Activated CD8-positive, alpha-beta memory T cell treated with anti-CD3 and anti-CD28 coated beads for 1 hour (primary cell): ENCODE results near the gene TGM2.

ENCODE experiments used
- DNase-seq, 2 donors: peaks; one replicate each; pipeline ENCODE4 v3.0.0-alpha.2; 2020; ENCODE audit warnings: low read depth in 1 of 2; ENCODE audit errors: extremely low read depth in 1 of 2

Gene TGM2

DNA sequence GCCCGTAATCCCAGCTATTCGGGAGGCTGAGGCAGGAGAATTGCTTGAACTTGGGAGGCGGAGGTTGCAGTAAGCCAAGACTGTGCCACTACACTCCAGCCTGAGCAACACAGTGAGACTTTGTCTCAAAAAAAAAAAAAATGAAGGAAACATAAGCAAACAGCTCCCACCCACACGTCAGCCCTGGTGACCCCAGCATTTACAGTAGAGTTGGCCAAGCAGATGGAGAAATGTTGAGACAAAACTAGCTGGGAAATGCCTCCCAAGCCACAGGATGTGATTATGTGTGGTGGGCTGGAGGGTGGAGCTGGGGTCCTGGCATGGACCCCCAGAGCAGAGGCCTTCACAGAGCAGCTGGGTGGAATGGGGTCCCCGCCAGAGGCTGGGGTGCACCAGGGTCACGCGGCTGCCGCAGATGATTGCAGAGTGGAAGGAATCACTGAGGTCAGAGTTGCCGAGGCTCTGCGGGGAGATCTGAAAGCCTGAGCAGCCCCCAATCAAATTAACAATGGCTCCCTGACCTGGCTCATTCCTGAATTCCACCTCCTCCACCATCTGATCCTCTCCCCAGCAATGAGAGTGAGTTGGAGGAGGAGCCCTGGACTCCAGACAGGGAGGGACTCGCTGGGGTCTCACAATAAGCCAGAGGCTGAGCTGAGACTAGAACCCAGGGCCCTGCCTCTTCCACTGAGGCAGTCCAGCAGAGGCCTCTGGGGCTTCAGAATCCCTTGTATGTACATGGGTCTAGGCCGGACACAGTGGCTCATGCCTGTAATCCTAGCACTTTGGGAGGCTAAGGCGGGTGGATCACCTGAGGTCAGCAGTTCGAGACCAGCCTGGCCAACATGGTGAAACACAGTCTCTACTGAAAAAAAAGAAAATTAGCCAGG is 34.7 kb upstream of the TGM2 start:
- no peak for DNase-seq

DNA sequence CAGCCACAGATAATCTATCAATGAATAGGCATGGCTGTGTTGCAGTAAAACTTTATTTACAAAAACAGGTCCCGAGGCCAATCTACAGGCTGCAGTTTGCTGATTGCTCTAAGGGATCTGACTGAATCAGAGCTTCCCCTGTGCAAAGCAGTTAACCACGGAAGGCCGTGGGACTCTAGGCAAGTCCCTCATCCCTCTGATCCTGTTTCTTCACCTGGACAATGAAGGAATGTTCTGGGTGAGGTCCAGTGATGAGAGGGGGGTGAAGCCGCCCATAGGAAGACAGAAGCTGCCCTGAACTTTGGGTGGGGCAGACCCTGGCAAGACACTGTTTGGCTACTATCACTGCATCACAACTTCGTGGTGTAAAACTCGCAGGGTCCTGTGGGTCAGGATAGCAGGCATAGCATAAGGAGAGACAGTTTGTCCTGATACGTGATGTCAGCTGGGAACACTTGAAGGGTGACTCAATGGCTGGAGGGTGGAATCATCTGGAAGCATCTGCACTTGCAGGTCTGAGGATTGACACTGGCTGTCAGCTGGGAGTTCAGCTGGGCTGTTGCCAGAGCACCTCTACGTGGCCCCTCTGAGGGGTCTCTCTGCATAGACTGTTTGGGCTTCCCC is 33.3 kb upstream of the TGM2 start:
- DNase-seq: no peak

DNA sequence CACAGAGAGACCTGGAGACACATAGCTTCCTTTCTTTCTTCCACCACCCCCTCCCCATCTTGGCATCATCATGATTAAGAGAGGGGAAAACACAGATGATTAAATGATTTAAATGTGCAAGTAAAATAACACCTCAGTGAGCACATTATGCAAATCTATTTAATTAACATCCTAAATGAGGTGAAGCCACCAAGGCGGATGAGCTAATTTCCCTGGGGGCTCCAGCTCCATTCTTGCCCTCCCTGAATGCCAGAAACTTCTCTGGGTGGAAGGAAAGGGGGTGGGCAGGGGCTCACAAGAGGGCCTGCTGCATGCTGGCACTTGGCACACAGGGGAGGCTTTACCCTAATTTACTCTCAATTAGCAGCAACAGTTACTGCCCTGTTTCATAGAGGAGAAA is 32.5 kb upstream of the TGM2 start:
- no peak for DNase-seq

DNA sequence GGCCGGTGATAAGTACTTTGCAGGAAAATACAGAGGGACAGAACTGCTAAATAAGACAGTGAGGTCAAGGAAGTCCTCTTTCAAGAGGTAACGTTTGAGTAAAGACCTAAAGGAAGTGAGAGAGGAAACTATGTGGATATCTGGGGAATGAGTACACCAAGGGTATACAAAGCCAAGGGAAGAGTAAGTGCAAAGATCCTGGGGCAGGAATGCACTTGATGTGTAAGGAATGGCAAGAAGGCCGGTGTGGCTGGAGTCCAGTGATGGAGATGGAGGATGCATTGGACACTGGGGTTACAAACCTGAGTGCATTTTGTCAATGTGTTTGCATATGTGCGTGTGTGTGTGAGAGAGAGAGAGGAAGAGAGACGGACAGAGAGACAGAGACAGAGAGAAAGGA is 32.1 kb upstream of the TGM2 start:
- DNase-seq: no peak

DNA sequence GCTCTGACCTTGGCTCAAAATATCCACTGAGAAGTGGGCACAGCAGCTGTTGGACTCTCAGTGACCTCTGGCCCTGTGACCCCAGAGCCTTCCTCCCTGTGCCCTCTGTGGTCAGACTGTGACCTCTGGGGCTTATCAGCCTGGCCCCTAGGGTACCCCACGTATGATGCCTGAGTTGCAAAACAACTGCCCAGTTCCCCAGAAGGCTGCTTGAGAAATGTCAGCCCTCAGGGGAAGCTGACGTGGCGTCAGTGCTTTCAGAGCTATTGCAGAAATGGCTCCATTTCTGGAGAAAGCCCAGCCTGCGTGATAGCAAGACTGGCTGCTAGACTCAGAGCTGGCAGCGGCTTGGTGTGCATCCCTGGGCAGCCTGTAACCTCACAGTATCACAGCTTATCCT is 31.5 kb upstream of the TGM2 start:
- no peak for DNase-seq

DNA sequence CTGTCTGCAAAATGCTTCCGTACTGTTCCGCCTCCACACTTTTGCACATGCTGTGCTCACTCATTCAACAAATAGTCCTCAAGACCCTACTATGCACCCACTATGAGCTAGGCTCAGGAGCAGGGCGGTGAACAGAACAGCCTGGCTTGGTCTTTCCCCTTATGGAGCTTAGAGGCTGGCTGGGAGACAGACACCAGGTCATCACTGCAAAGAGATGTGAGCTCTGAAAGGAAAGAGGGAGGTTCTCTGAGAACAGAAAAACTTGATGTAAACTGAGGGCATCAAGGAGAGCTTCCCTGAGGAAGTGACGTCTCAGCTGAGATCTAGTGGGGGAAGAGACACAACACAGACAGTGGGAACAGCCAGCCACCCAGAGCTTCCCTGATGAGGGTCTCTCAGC is 31.0 kb upstream of the TGM2 start:
- no peak for DNase-seq

DNA sequence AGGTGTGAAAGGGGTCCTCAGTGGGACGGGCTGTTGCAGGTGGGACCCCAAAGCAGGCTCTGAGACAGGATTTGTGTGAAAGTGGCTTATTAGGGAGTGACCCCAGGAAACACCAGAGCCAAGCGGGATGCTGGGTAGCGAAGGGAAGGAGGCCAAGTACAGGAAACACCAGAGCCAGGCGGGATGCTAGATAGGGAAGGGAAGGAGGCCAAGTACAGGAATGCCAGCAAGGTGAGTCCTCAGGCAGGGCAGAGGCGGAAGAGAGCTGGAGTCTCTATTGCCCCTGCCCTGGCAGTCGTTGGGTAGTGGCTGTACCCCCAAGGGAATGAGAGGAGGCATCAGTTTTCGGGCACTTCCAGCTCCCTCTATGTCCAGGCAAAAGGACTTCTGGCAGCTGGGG is 30.5 kb upstream of the TGM2 start:
- no peak for DNase-seq

DNA sequence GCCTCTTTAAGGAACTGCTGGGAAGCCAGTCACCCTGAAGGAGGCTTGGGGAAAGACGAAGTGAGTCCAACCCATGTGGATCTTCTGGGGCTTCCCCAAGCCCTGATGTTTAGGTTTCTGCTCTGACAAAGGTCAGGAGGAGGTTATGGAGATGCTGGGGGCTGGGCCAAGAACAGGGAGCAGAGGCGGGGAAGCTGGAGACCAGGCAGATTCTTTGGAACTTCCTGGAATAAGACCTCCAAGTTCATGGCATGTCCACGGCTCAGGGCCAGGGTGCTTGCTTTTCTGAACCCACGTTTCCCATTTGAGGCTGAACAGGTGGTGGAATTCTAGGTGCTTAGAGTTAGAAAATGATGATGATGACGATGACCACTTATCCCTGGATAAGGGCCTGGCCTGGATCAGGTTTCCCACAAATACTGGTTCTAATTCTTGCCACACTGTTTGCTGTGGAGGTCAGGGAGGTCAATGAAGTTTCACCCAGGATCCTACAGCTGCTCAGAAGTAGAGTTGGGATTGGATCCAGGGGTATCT is 30.0 kb upstream of the TGM2 start:
- no peak for DNase-seq

DNA sequence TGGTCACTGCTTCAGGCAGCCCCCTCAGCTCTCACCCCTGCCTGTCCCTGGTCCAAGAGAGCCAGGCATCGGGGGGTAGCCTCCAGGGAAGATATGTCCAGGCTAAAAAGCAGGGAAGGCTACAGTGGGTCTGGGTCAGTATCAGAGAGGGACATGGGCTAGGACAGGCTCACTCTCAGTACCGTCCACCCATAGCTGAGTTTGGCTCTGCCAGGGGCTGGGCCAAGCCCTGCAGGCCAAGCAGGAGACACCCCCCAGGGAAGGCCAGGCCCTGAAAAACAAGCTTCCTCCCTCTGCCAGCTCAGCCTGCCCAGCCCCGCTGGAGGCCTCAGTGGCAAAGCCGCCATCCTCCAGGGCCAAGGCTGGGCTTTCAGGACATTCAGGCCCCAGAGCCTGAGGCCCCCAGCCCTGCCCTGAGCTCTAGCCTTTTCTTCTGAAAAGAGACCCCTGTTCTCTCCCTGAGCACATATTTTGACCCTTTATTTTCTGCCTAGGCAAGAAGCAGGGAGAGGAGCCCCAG is 28.6 kb upstream of the TGM2 start:
- no peak for DNase-seq

DNA sequence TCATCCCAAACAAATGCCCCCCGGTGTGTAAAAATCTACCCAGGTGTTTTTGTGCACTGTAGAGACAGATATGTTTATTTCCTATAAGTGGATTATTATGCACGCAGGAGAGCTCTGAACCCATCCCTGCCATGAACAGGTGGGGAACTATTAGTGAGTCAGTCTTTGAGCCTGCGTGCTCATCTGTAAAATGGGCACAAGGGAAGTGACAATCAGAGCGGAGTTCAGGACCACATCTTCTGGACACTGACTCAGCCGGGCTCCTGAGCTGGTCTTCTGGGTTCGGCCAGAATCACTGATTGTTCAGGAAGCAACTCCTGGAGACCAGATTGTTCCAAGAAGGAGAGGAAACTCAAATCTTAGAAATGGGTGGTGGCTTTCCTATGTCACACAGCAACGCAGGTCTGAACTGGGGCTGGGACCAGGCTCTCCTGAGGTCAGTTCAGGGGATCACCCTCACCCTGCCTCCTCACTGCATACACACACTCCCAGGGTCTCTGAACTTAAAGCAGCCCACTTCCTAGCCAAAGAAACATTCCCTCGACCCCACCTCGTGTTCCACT is 27.3 kb upstream of the TGM2 start:
- DNase-seq: no peak

DNA sequence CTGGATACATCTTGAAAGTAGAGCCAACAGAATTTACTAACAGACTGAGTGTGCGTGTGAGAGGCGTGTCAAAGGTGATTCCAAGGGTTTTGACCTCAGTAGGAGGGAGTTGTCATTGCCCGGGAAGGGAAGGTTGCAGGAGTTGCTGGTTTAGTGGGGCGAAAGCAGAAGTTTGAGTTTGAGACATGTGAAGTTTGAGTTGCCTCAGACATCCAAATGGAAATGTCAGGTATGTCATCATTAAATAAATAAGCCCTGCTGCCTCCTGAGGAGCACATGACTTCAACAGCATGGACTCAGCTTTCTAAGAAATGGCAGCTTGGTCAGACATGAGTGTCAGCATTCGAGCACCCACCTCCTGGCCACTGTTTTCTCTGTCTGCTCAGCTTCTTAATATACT is 26.6 kb upstream of the TGM2 start:
- DNase-seq: no peak

DNA sequence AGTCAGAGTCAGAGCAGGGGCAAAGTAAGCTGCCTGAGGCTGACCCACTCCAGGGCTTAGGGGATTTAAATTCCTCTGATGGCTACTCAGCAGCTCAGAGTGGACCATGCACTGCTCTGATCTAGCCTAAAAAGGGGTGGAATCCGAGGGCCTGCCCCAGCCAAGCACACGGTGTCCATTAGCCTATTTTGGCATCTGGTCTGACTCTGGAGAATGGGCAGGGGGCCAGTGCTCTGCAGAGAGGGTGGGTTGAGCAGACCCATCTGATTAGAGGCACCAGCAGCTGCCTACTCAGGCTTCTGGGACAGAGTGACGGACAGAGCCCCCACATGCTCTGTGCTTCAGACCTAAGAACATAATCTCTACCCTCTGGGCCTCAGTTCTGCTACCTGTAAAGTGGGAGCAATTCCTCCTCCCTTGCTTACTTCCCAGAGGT is 25.9 kb upstream of the TGM2 start:
- no peak for DNase-seq

DNA sequence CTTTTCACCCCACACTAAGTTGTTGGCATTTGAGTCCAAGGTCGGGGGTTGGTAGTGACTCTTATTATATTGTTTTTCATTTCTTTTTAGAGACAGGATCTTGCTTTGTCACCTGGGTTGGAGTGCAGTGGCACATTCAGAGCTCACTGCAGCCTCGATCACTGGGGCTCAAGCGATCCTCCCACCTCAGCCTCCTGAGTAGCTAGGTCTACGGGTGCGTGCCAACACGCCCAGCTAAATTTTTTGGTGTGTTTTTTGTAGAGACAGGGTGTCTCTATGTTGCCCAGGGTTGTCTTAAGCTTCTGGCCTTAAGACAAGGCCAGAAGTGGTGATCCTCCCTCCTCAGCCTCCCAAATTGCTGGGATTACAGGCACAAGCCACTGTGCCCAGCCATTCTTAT is 25.1 kb upstream of the TGM2 start:
- DNase-seq: no peak

DNA sequence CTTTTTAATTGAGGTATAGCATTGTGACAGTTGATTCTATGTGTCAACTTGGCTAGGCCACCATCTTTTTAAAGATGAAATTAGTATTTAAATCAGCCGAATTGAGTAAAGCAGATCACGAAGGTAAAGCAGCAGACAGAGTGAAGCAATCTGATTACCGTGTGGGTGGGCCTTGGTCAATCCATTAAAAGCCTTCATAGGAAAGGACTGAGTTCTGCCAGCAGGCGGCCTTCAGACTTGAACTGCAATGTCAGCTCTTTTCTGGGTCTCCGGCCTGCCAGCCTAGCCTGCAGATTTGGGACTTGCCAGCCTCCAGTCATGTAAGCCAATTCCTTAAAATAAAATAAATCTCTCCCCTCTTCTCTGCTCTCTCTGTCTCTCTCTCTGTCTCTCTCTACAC is 22.4 kb upstream of the TGM2 start:
- no peak for DNase-seq

DNA sequence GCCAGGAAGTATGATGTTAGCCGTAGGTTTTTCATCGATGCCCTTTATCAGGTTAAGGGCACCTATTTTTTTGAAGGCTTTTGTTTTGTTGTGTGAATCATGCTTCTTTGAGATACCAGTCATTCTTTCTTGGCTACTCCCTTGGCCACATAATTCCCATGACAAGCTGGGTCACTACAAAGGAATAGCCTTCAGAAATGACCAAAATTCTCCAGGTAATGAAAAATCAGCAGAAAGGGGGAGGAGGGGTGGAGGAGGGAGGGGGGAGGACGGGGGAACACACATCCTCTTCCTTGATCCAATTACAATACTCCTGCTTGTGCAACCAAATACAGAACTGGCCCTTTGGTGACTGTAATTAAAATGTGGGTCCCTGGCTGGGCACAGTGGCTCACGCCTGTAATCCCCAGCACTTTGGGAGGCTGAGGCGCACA is 21.7 kb upstream of the TGM2 start:
- DNase-seq: no peak

DNA sequence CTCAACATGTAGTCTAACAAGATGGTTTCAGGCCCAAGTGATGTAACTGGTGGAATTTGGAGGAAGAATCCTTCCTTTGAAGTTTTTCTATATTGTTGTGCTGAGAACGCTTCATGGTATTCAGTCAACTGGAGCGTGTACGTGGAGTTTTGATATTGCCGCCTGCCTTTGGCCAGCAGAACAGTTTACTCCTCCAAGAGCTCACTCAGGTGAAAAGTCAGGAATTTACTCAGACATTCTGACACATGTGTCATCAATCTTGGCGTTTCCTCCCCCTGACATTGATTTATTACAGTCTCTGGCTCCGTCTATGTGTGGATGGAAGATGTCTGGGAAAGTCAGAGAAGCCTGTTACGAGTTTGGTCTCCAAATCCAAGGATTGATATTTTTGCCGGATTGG is 19.0 kb upstream of the TGM2 start:
- DNase-seq: no peak

DNA sequence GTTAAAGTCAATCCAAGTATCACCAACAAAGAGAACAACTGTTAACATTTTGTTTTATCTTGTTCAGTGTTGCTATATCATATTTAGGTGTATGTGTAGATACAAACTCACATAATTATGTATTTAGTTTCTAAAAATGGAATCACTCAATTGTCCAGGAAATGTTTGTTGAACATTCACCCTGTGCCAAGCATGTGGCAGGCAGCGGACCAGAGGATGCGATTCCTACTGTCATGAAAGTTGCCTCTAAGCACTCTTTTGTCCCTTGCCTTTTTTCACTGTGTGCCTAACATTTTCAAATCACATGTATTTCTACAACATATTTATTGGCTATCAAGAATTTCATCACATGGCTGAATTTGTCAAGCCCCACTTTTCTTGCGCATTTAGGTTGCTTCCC is 16.9 kb upstream of the TGM2 start:
- no peak for DNase-seq

DNA sequence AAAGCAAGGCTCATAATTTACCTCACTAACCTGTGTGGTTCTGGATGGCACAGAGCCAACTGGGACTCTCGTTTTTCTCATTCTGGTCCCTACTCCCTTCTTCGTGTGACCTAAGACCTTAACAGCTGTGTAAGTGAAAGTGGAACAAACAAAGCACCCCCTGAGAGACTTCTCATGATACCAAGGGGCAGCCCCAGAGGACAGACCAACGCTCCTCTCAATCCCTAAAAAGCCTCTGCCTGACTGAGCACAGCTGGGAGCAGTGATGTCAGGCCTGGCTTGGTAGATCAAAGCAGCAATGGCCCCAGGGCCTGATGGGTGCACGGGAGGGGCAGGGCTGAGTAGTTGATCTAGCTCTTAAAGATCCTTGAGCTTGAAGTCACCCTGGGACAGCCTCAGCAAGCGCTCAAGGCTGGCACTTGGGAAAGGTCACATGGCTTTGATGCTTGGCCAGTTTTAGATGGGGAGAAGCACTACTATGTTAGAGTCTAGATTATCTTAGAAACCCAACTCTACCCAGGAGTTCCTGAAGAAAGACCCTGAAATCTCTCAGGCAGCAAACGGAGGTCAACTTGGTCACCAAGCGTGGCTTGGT is 16.2 kb upstream of the TGM2 start:
- DNase-seq: no peak

DNA sequence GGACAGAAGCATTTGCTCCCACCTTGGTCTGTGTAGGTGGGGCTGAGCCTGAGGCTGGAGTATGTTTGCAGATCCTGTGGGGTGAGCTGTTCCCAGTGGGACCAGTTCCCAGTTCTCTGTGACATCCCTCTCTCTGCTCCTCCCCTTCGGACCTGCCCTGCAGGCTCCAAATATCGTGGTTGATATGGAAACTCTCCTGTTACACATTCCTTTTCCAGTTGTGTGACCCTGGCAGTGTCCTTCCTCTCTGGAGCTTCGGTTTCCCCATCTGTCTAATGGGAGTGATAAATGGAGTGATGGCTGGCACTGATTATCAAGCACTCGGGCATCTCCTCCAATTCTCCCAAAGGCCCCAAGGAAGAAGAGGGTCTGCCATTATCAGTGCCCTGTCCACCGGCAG is 15.7 kb upstream of the TGM2 start:
- DNase-seq: no peak

DNA sequence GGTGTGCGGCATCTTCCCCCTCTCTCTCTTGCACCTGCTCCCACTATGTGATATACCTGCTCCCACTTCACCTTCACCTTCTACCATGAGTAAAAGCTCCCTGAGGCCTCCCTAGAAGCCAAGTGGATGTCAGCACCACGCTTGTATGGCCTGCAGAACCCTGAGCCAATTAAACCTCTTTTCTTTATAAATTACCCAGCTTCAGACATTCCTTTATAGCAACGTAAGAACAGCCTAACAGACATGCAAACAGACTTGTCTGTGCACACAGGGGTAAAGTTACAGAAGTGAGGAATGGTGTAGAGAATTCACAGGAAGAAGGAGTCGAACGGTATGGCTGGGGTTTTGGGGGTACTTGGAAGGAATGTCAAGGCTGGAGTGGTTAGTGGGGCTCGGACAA is 14.8 kb upstream of the TGM2 start:
- no peak for DNase-seq

DNA sequence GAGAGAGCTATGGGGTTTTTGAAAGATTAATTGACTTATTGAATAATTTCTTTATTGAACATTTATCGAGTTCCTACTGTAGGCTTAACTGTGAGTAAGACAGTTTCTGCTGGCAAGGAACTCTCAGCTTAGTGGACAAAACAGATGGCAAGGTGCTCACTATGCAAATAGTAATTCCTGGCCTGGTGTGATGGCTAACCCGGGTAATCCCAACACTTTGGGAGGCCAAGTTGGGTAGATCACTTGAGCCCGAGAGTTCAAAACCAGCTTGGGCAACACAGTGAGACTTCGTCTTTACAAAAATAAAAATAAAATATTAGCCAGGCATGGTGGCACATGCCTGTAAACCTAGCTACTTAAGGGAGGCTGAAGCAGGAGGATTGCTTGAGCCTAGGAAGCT is 13.5 kb upstream of the TGM2 start:
- DNase-seq: no peak
